Heart left ventricle (tissue), 16 donors: ENCODE data around the gene AKT2. TPM values are rescaled to one million over a fixed set of nuclear protein-coding genes. Genes with fewer than 3 reads are reported as not detected.

Experiments
- ATAC-seq, 4 donors: fragments of 200-7000 bp; cut with Tn5 transposase; one replicate each; pipeline ENCODE4 v1.9.1; 2020 to 2022; ENCODE audit warnings: moderate library complexity in 4 of 4, mild to moderate bottlenecking in 3 of 4, moderate number of reproducible peaks in 1 of 4
- DNase-seq, 5 donors: peaks; one replicate each; pipeline ENCODE4 v3.0.0-alpha.2; 2020
- H3K27ac ChIP-seq, 12 donors: fragments of 200-600 bp; sonication (generic) in 4 of 12; one replicate each; pipeline versions ENCODE4 v1.5.0 to v1.8.0; 2016 to 2022; ENCODE audit warnings: mild to moderate bottlenecking in 2 of 12
- H3K27me3 ChIP-seq, 9 donors: fragments of 200-600 bp; sonication (generic) in 2 of 9; one replicate each; pipeline versions ENCODE4 v1.5.1 to v1.8.0; 2016 to 2022; ENCODE audit warnings: mild to moderate bottlenecking in 3 of 9
- H3K36me3 ChIP-seq, 9 donors: fragments of 200-600 bp; sonication (generic) in 2 of 9; one replicate each; pipeline versions ENCODE4 v1.5.0 to v1.8.0; 2018 to 2022; ENCODE audit warnings: mild to moderate bottlenecking in 2 of 9
- H3K4me1 ChIP-seq, 12 donors: fragments of 200-600 bp; sonication (generic) in 4 of 12; one replicate each; pipeline versions ENCODE4 v1.5.0 to v1.8.0; 2016 to 2022; ENCODE audit warnings: mild to moderate bottlenecking in 3 of 12
- H3K4me3 ChIP-seq, 12 donors: fragments of 200-600 bp; sonication (generic) in 4 of 12; one replicate each; pipeline versions ENCODE4 v1.5.0 to v1.8.0; 2017 to 2022; ENCODE audit warnings: mild to moderate bottlenecking in 9 of 12, moderate library complexity in 4 of 12
- H3K9me3 ChIP-seq, 12 donors: fragments of 200-600 bp; sonication (generic) in 4 of 12; one replicate each; pipeline versions ENCODE4 v1.5.0 to v1.8.0; 2016 to 2022; ENCODE audit warnings: mild to moderate bottlenecking in 1 of 12
- CTCF ChIP-seq, 12 donors: fragments of 200-600 bp; sonication (generic) in 4 of 12; IDR thresholded peaks; one replicate each; pipeline versions ENCODE4 v1.5.0 to v1.8.0; 2018 to 2022; ENCODE audit warnings: antibody characterized with exemption in 12 of 12, mild to moderate bottlenecking in 5 of 12
- POLR2A ChIP-seq, 2 donors: fragments of 450-650 bp; IDR thresholded peaks; one replicate each; pipeline ENCODE4 v1.6.1; 2017; ENCODE audit warnings: antibody characterized with exemption in 2 of 2, mild to moderate bottlenecking in 2 of 2, moderate library complexity in 2 of 2
- WGBS, 4 donors: extraction: QIAGEN DNeasy Blood & Tissue Kit in 2 of 4; methylation state at CpG; one replicate each; pipeline versions ENCODE4 v1.1.5 to v1.1.7; 2013 to 2018; 5-methylcytosine and 5-hydroxymethylcytosine counted together
- intact Hi-C, 10 donors: fragments of 100-400 bp; cut with DNase I; formaldehyde crosslinking; loops; one replicate each; pipeline versions ENCODE4 v1.11.1 to v1.14.2; 2022
- polyA plus RNA-seq, 2 donors: library from polyadenylated mRNA; stranded (reverse); fragments of 200-250 nt; gene quantifications; one replicate each; pipeline ENCODE4 v1.2.3, GENCODE V29; 2013
- total RNA-seq, 9 donors: library from RNA; depleted of rRNA in 2 of 9; stranded (reverse); fragments of >200 nt in 2 of 9; fragmentation: NEBNext Ultra II Directional in 3 of 9; extraction: Animal tissue kit (Norgen Biotek cat#: 25700) in 3 of 9; gene quantifications; one replicate each; pipeline versions ENCODE4 v1.1.0 to v1.2.4, GENCODE V29; 2016 to 2023
- donor health status: ischemic (EF 13 %, LVEDD 7.1; RV severe dilation, severe dysfunction).
- donor health status: healthy with polysubstance abuse.
- donor health status: DM: no; HTN: yes; CAD: no.
- donor health status: DM: no; HTN: no; CAD: no.
- donor health status: ischemic (EF 25% LVEDD 6.9; RV normal size, moderate dysfunction).
- donor health status: ischemic (EF 25% LVEDD 5.7; RV mildly dilated, moderate dysfunction).
- donor health status: healthy.
- donor health status: DM: yes; HTN: yes; CAD: no.
- donor health status: ischemic (EF 35%, LVEDD 5.7; RV mildly dilated, moderate dysfunction).
- donor health status: nonischemic (EF 11% LVEDD 7.7; RV severe dilation, severe dysfunction).
- donor health status: DM: yes; HTN: yes; CAD: no.
- donor health status: PGD.
- donor health status: ischemic (EF 29% LVEDD 5.4; RV normal size, mild dysfunction).
- donor health status: nonischemic (EF 23%, LVEDD 6.1; RV moderate dilation, normal function).

Gene AKT2
- total and polyA plus RNA-seq, 11 donors: 71.0 to 132 (median 112) TPM

- Histone ChIP-seq H3K4me1 (no peaks in the 10 kb centered on the region), H3K27ac (no peak overlapping the region), H3K4me3 (no peak overlapping the region), H3K27me3 (no peaks in the 10 kb centered on the region), H3K9me3 (no peaks in the 10 kb centered on the region), H3K36me3 (peaks cover 4 to 100% (median 95%) of the 10 kb centered on the region in 9 donors)
- no peak for DNase-seq
- no peak for TF ChIP-seq CTCF (IDR thresholded peaks at IDR 0.05)
- no peak for TF ChIP-seq POLR2A (IDR thresholded peaks at IDR 0.05)
- ATAC-seq: no peak
- 89 to 95% (median 90%) methylated on average over 13 to 14 of the region's 14 CpGs for WGBS, 4 donors
- intact Hi-C loops: no loop called here
These were observed 41.1 kb upstream of the AKT2 start for GRCh38 chr19:40326201-40326600.

- H3K9me3 ChIP-seq: no peaks in the 10 kb centered on the region
- peaks cover 4 to 91% (median 86%) of the 10 kb centered on the region in 9 donors for H3K36me3 ChIP-seq
- WGBS, 4 donors: 84 to 95% (median 91%) methylated on average over 13 of the region's 13 CpGs
- ATAC-seq (no peak), DNase-seq (no peak)
- no peaks in the 10 kb centered on the region for H3K4me1 ChIP-seq
- no peak for TF ChIP-seq CTCF (IDR thresholded peaks at IDR 0.05)
- no peak for TF ChIP-seq POLR2A (IDR thresholded peaks at IDR 0.05)
- no peak overlapping the region for H3K27ac ChIP-seq
- intact Hi-C loops: no loop called here
- no peaks in the 10 kb centered on the region for H3K27me3 ChIP-seq
- no peak overlapping the region for H3K4me3 ChIP-seq
These were observed 38.6 kb upstream of the AKT2 start for GRCh38 chr19:40323705-40324104.

GRCh38 chr19:40322951-40323615 lies 37.9 kb upstream of the AKT2 start:
- Histone ChIP-seq H3K27me3 (no peaks in the 10 kb centered on the region), H3K36me3 (peaks cover 4 to 91% (median 86%) of the 10 kb centered on the region in 9 donors), H3K27ac (no peak overlapping the region), H3K4me1 (no peaks in the 10 kb centered on the region), H3K9me3 (no peaks in the 10 kb centered on the region), H3K4me3 (no peak overlapping the region)
- no peak for ATAC-seq
- TF ChIP-seq CTCF (IDR thresholded peaks at IDR 0.05): no peak
- no peak for TF ChIP-seq POLR2A (IDR thresholded peaks at IDR 0.05)
- no peak for DNase-seq
- intact Hi-C loops: no loop called here
- WGBS, 4 donors: 93 to 94% (median 94%) methylated on average over 15 of the region's 15 CpGs

GRCh38 chr19:40322271-40322610 lies 37.1 kb upstream of the AKT2 start:
- 88 to 96% (median 92%) methylated on average over 5 to 7 of the region's 7 CpGs for WGBS, 4 donors
- Histone ChIP-seq H3K27me3 (no peaks in the 10 kb centered on the region), H3K9me3 (no peaks in the 10 kb centered on the region), H3K36me3 (peaks cover 4 to 90% (median 78%) of the 10 kb centered on the region in 9 donors), H3K27ac (no peak overlapping the region), H3K4me1 (no peaks in the 10 kb centered on the region), H3K4me3 (no peak overlapping the region)
- intact Hi-C loops: no loop called here
- no peak for TF ChIP-seq CTCF (IDR thresholded peaks at IDR 0.05)
- TF ChIP-seq POLR2A (IDR thresholded peaks at IDR 0.05): no peak
- DNase-seq (no peak), ATAC-seq (no peak)
